ENCODE results near the gene ANKRD29. TPM values are rescaled to one million over a fixed set of nuclear protein-coding genes. Genes with fewer than 3 reads are reported as not detected.

The ANKRD29 gene
- total and polyA plus RNA-seq, 3 donors from 2014 or later: 9.1 to 23.5 (median 17.5) TPM

GRCh38 chr18:23673725-23674124 lies 11.0 kb upstream of the ANKRD29 start:
- DNase-seq: no peak
- Histone ChIP-seq H3K27ac (no peak overlapping the region), H3K27me3 (no peaks in the 10 kb centered on the region), H3K4me3 (no peak overlapping the region), H3K36me3 (ENCODE audit: low read depth, missing control alignments) (no peaks in the 10 kb centered on the region), H3K9me3 (no peaks in the 10 kb centered on the region), H3K4me1 (no peaks in the 10 kb centered on the region)
- TF ChIP-seq POLR2A (IDR thresholded peaks at IDR 0.05): no peak
- no peak for TF ChIP-seq CTCF (IDR thresholded peaks at IDR 0.05)
- intact Hi-C loops (cut with DNase I; ENCODE audit: low total_unique reads): no loop called here
- 88 to 96% methylated on average over 1 of the region's 1 CpG for WGBS, 2 donors

- intact Hi-C loops (cut with DNase I; ENCODE audit: low total_unique reads): no loop called here
- H3K27ac ChIP-seq: no peak overlapping the region
- no peaks in the 10 kb centered on the region for H3K4me1 ChIP-seq
- H3K27me3 ChIP-seq: no peaks in the 10 kb centered on the region
- no peaks in the 10 kb centered on the region for H3K36me3 ChIP-seq (ENCODE audit: low read depth, missing control alignments)
- H3K9me3 ChIP-seq: no peaks in the 10 kb centered on the region
- H3K4me3 ChIP-seq: no peak overlapping the region
- no peak for TF ChIP-seq POLR2A (IDR thresholded peaks at IDR 0.05)
- TF ChIP-seq CTCF (IDR thresholded peaks at IDR 0.05): no peak
- WGBS, 2 donors: 44 to 56% methylated on average over 1 of the region's 1 CpG
- no peak for DNase-seq
These were observed 8.9 kb upstream of the ANKRD29 start for GRCh38 chr18:23671564-23671963.

- Histone ChIP-seq H3K4me3 (no peak overlapping the region), H3K4me1 (no peaks in the 10 kb centered on the region), H3K27me3 (no peaks in the 10 kb centered on the region), H3K27ac (no peak overlapping the region), H3K36me3 (ENCODE audit: low read depth, missing control alignments) (no peaks in the 10 kb centered on the region), H3K9me3 (no peaks in the 10 kb centered on the region)
- no peak for DNase-seq
- TF ChIP-seq CTCF (IDR thresholded peaks at IDR 0.05) (no peak), POLR2A (IDR thresholded peaks at IDR 0.05) (no peak)
- intact Hi-C loops (cut with DNase I; ENCODE audit: low total_unique reads): no loop called here
- 77 to 78% methylated on average over 4 of the region's 4 CpGs for WGBS, 2 donors
These were observed 7.2 kb upstream of the ANKRD29 start for GRCh38 chr18:23669804-23670405.

GRCh38 chr18:23669202-23669766 lies 6.6 kb upstream of the ANKRD29 start:
- Histone ChIP-seq H3K9me3 (no peaks in the 10 kb centered on the region), H3K36me3 (ENCODE audit: low read depth, missing control alignments) (no peaks in the 10 kb centered on the region), H3K27ac (no peak overlapping the region), H3K27me3 (no peaks in the 10 kb centered on the region), H3K4me3 (no peak overlapping the region), H3K4me1 (no peaks in the 10 kb centered on the region)
- 79 to 93% methylated on average over 8 of the region's 8 CpGs for WGBS, 2 donors
- no peak for DNase-seq
- no peak for TF ChIP-seq CTCF (IDR thresholded peaks at IDR 0.05)
- no peak for TF ChIP-seq POLR2A (IDR thresholded peaks at IDR 0.05)
- intact Hi-C loops (cut with DNase I; ENCODE audit: low total_unique reads): no loop called here

- TF ChIP-seq POLR2A (IDR thresholded peaks at IDR 0.05) (no peak), CTCF (IDR thresholded peaks at IDR 0.05) (no peak)
- H3K4me1 ChIP-seq: no peaks in the 10 kb centered on the region
- no peaks in the 10 kb centered on the region for H3K36me3 ChIP-seq (ENCODE audit: low read depth, missing control alignments)
- 56 to 59% methylated on average over 4 of the region's 4 CpGs for WGBS, 2 donors
- no peak overlapping the region for H3K27ac ChIP-seq
- H3K9me3 ChIP-seq: no peaks in the 10 kb centered on the region
- no peaks in the 10 kb centered on the region for H3K27me3 ChIP-seq
- intact Hi-C loops (cut with DNase I; ENCODE audit: low total_unique reads): no loop called here
- no peak for DNase-seq
- H3K4me3 ChIP-seq: no peak overlapping the region
These were observed 6.0 kb upstream of the ANKRD29 start for GRCh38 chr18:23668731-23669130.

Measured in testis (tissue), 3 donors.